NCI-H2081 treated with DMSO at 0.1 percent for 48 hours (cell line): Measurements from ENCODE around the gene SMIM45.

ENCODE experiments used
- DNase-seq: peaks from one replicate; lab custom pipeline; 2025; lab: John Stamatoyannopoulos, UW

The SMIM45 gene

GRCh38 chr22:41915786-41916493 is 36.0 kb upstream of the SMIM45 start:
- no peak for DNase-seq

- DNase-seq, result no peak
These were observed 35.1 kb upstream of the SMIM45 start for GRCh38 chr22:41916745-41917358.

GRCh38 chr22:41917375-41917902 is 34.5 kb upstream of the SMIM45 start:
- no peak for DNase-seq

- DNase-seq, result no peak
These were observed 33.8 kb upstream of the SMIM45 start for GRCh38 chr22:41917903-41918791.

- DNase-seq, result no peak
These were observed 32.4 kb upstream of the SMIM45 start for GRCh38 chr22:41919357-41920224.

GRCh38 chr22:41920271-41920976 is 31.5 kb upstream of the SMIM45 start:
- DNase-seq, result no peak

GRCh38 chr22:41922328-41922727 is 29.6 kb upstream of the SMIM45 start:
- DNase-seq, result no peak

- no peak for DNase-seq
These were observed 28.9 kb upstream of the SMIM45 start for GRCh38 chr22:41922940-41923594.

GRCh38 chr22:41923595-41924276 is 28.2 kb upstream of the SMIM45 start:
- DNase-seq, result no peak

- DNase-seq, result no peak
These were observed 26.0 kb upstream of the SMIM45 start for GRCh38 chr22:41925783-41926460.

- no peak for DNase-seq
These were observed 24.1 kb upstream of the SMIM45 start for GRCh38 chr22:41927813-41928212.

- no peak for DNase-seq
These were observed 23.1 kb upstream of the SMIM45 start for GRCh38 chr22:41928593-41929417.

- no peak for DNase-seq
These were observed 22.5 kb upstream of the SMIM45 start for GRCh38 chr22:41929418-41929810.

GRCh38 chr22:41931701-41932269 is 20.2 kb upstream of the SMIM45 start:
- no peak for DNase-seq

- no peak for DNase-seq
These were observed 19.6 kb upstream of the SMIM45 start for GRCh38 chr22:41932353-41932752.

- DNase-seq, result no peak
These were observed 18.4 kb upstream of the SMIM45 start for GRCh38 chr22:41933411-41934177.
